ENCODE data around the gene CRB1. TPM values are rescaled to one million over a fixed set of nuclear protein-coding genes. Genes with fewer than 3 reads are reported as not detected.

Gene CRB1
- total and polyA plus RNA-seq, 2 of the 8 experiments (the other 6 are each of a cell fraction or from before 2014, with no cell fraction given), result 0.03 TPM; not detected in 1

DNA sequence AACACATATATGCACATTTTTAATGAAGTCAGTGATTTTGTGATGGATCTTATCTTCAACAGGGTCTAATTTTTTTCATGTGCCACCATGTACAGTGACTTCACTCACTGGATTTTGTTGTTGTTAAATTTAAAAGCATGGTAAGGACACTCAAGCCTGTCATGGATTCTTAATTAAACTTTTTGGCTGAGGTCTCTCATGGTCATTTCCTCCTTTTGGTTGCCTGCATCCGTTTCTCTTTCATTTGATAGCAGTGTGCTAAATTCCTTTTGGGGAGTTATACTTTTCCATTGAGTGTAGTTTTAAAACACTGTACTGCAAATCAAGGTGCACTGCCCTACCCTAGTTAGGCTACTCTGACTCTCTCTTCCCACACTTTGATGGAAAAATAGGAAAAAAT lies 13.2 kb upstream of the CRB1 start:
- H4K8ac ChIP-seq (ENCODE audit: extremely low read depth, insufficient read depth, low read length), result no peak overlapping the region
- no peaks in the 10 kb centered on the region; the same call in 1 of the 2 replicates for H3K23me2 ChIP-seq (ENCODE audit: low read depth, low read length)
- no peaks in the 10 kb centered on the region for H3K79me1 ChIP-seq (ENCODE audit: low read depth, low read length)
- no peaks in the 10 kb centered on the region for H3K4me1 ChIP-seq (replicated peaks in 1 of 4; ENCODE audit: control insufficient read depth in 3 of 4, insufficient read depth in 4 of 4, low read length in 3 of 4)
- no peak overlapping the region for H3K27ac ChIP-seq (ENCODE audit: low read depth, low read length)
- FAIRE-seq (no peak), DNase-seq (ENCODE audit: low read depth in 1 of 2, low spot score in 2 of 2) (no peak)
- no peak overlapping the region for H2BK12ac ChIP-seq (ENCODE audit: low read depth, low read length)
- no peak overlapping the region for H2BK20ac ChIP-seq (ENCODE audit: low read length)
- 77% methylated on average over 1 of the region's 1 CpG; no CpG with 5 or more reads in 1 of the 2 experiments for WGBS, 2 experiments (ENCODE audit: extremely low coverage in 1 of 2, insufficient coverage in 1 of 2, insufficient read length in 1 of 2, insufficient replicate concordance in 2 of 2, low coverage in 1 of 2, low lambda C conversion rate in 2 of 2, missing lambda C conversion rate in 1 of 2)
- no peak overlapping the region for H4K5ac ChIP-seq (ENCODE audit: insufficient read length, low read depth, low read length)
- no peaks in the 10 kb centered on the region for H4K20me1 ChIP-seq (replicated peaks in 1 of 2; ENCODE audit: control insufficient read depth in 1 of 2, insufficient read depth in 2 of 2, low read length in 2 of 2)
- H2AK5ac ChIP-seq (ENCODE audit: low read depth, low read length), result no peak overlapping the region
- H2AFZ ChIP-seq (ENCODE audit: low read length), result no peak overlapping the region
- H3K9me3 ChIP-seq (ENCODE audit: insufficient read depth in 2 of 2, low read depth in 1 of 2, low read length in 1 of 2), result no peaks in the 10 kb centered on the region
- no peak overlapping the region for H2BK120ac ChIP-seq (replicated peaks; ENCODE audit: low read depth, low read length)
- H3K4me2 ChIP-seq (ENCODE audit: insufficient read depth in 1 of 2, low read depth in 2 of 2, low read length in 2 of 2), result no peak overlapping the region
- H3K4ac ChIP-seq (replicated peaks; ENCODE audit: insufficient read length, low read depth, low read length), result no peak overlapping the region
- no peak overlapping the region for H3K23ac ChIP-seq (ENCODE audit: insufficient read length)
- H3K4me3 ChIP-seq (ENCODE audit: extremely low read depth in 1 of 4, insufficient read depth in 2 of 4, low read depth in 3 of 4, low read length in 4 of 4), result no peak overlapping the region
- POLR2A ChIA-PET (ENCODE audit: partially characterized antibody), result no interaction called here
- H2BK5ac ChIP-seq (ENCODE audit: low read depth, low read length), result no peak overlapping the region
- H3K9ac ChIP-seq (replicated peaks in 1 of 4; ENCODE audit: extremely low read depth in 1 of 4, low read depth in 3 of 4, low read length in 3 of 4), result no peak overlapping the region
- no peak overlapping the region for H3K14ac ChIP-seq (ENCODE audit: insufficient read length)
- no peak overlapping the region for H4K91ac ChIP-seq (replicated peaks; ENCODE audit: insufficient read length, low read length)
- no peaks in the 10 kb centered on the region for H3K27me3 ChIP-seq (replicated peaks in 1 of 4; ENCODE audit: control insufficient read depth in 3 of 4, extremely low read depth in 1 of 4, insufficient read depth in 3 of 4, low read length in 3 of 4)
- H3K18ac ChIP-seq (ENCODE audit: extremely low read depth, low read length), result no peak overlapping the region
- H3K36me3 ChIP-seq (ENCODE audit: control insufficient read depth in 2 of 4, insufficient read depth in 4 of 4, low read length in 3 of 4), result no peaks in the 10 kb centered on the region
- CTCF ChIA-PET (ENCODE audit: partially characterized antibody), result no interaction called here
- TF ChIP-seq POLR2A (IDR thresholded peaks at IDR 0.05; ENCODE audit: control extremely low read depth in 1 of 2, low read depth in 2 of 2, low read length in 2 of 2) (no peak), POU5F1 (IDR thresholded peaks at IDR 0.05; ENCODE audit: low read depth, low read length) (no peak), ZNF274 (IDR thresholded peaks at IDR 0.05; ENCODE audit: borderline replicate concordance, extremely low read depth, low read length) (no peak), SP4 (IDR thresholded peaks at IDR 0.05; ENCODE audit: low read length) (no peak), TAF1 (IDR thresholded peaks at IDR 0.05; ENCODE audit: low read depth, low read length) (no peak), SIN3A (conservative IDR thresholded peaks at IDR 0.05 in 1 of 2, IDR thresholded peaks at IDR 0.05 in 1 of 2; ENCODE audit: low read depth in 1 of 2, low read length in 2 of 2) (no peak)
- no peak overlapping the region for H2BK15ac ChIP-seq (ENCODE audit: low read length)
- H3K79me2 ChIP-seq (ENCODE audit: control insufficient read depth in 1 of 2, insufficient read depth in 2 of 2, low read length in 2 of 2), result no peaks in the 10 kb centered on the region
- H3K56ac ChIP-seq (replicated peaks; ENCODE audit: insufficient read length, low read depth, low read length), result no peak overlapping the region
